HG02943 (cell line): ENCODE results near the gene DLX1.
"Not testable (repeated sequence)": the region's sequence is repeated elsewhere in the genome, so short reads cannot be mapped to it uniquely, and the experiment has no call there.

Experiments
- ATAC-seq: cut with Tn5 transposase; IDR thresholded peaks from one replicate; pipeline ENCODE4 v1.9.1; 2021; ENCODE audit warnings: mild to moderate bottlenecking, low read depth, moderate library complexity; ENCODE audit not compliant: unreplicated experiment

Gene DLX1

GRCh38 chr2:172062402-172063004 is 22.8 kb upstream of the DLX1 start:
- no peak for ATAC-seq

DNA sequence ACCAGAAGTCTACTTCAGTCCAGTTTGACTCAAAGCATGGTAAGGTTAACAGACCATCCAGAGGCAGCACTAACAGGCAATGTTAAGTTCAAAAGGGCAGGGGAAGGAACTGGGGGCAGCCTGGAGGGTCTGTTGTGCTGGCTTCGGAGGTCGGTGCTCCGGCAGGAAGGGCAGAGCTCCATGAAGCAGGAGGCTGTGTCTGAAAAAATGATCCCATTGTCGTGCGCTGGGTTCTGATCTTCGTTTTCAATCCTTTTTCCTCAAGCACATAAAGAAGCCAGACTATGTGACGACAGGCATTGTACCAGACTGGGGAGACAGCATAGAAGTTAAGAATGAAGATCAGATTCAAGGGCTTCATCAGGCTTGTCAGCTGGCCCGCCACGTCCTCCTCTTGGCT is 21.9 kb upstream of the DLX1 start:
- no peak for ATAC-seq

GRCh38 chr2:172065111-172065510 is 20.2 kb upstream of the DLX1 start:
- ATAC-seq = no peak

- ATAC-seq = no peak
Measured at GRCh38 chr2:172066394-172066886, 18.9 kb upstream of the DLX1 start.

DNA sequence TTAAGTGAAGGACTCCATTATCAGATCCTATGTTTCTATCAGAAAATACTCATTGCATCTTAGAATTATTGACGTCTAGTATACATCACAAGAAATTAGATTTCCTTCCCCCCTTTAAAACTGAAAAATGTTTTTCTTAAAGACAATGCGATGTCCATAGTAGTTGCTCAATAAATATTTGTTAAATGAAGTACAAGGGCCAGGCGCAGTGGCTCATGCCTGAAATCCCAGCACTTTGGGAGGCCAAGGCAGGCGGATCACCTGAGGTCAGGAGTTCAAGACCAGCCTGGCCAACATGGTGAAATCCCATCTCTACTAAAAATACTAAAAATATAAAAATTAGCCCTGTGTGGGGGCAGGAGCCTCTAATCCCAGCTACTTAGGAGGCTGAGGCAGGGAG is 17.4 kb upstream of the DLX1 start:
- ATAC-seq = not testable (repeated sequence)

DNA sequence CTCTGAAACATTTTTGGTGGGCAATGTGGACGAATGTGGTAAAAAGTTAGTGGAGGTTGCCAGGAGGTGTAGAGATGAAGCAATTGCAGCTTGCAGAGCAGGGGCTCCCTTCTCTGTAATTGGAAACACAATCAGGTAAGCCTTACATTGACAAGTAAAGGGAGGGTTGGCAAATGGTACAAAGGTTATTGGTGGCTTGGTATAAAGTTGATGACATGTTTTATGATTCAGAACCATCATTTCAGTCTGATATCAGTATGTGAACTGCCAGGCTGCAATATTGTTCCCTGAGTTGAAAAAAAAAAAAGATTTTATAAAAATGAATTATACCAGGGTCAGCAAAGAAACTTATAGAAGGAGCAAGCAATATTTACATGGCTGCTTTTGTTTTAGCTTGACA is 14.4 kb upstream of the DLX1 start:
- no peak for ATAC-seq

DNA sequence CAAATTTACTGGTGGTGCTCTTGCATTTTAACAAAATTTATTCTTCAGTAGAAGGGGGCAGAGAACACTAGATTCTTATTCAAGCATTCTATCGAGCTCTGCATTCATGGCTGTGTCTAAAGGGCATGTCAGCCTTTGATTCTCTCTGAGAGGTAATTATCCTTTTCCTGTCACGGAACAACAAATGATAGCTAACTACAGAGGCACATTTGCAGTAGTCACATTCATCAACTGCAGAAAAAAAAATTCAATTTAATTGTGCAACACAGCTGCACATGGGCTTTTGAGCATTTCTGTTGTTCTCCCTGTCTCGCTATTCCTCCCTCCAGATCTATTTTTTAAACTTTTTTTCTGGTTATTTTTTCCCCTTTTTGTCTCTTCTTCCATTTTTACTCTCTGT is 13.0 kb upstream of the DLX1 start:
- ATAC-seq = no peak

- no peak for ATAC-seq
Measured at GRCh38 chr2:172072706-172073105, 12.6 kb upstream of the DLX1 start.

- ATAC-seq = no peak
Measured at GRCh38 chr2:172073518-172073917, 11.8 kb upstream of the DLX1 start.

- no peak for ATAC-seq
Measured at GRCh38 chr2:172074254-172074653, 11.1 kb upstream of the DLX1 start.

DNA sequence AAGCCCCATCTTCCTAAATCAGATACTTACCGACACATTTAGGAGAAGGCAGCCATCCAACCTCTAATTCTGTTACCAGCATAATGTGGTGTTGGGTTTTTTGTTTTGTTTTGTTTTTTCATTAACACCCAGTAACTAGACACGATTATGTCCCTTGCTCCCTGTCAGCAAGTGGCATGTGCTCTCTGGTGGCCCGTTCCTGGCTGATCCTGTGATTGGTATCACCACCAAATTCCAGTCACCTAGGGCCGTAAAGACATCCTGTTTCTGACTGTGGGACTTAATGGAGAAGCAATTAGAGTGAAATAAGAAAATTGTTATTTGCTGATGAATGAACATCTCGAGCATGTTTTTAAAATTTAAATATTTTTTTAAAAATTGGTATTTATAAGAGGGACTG is 5.9 kb upstream of the DLX1 start:
- no peak for ATAC-seq

DNA sequence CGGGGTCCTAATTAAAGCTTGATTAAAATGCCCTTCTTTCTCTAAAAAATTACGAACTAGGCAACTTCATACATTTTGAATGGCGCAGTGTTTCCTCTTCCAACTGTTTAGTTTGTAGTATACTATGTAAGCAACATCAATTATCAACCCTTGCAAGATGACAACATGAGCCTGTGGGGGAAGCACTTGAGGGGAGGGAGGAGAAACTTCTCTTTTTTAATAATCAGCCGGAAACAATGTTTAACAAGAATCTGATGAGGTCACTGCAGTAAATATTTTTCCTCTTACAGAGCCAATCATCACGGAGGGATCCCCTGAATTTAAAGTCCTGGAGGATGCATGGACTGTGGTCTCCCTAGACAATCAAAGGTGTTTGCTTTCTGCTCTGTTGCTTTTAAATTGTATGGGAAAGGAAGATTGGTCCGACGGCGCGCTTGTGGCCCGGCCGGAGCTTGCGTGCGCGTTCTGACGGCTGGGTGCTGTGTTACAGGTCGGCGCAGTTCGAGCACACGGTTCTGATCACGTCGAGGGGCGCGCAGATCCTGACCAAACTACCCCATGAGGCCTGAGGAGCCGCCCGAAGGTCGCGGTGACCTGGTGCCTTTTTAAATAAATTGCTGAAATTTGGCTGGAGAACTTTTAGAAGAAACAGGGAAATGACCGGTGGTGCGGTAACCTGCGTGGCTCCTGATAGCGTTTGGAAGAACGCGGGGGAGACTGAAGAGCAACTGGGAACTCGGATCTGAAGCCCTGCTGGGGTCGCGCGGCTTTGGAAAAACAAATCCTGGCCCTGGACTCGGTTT is 5.3 kb upstream of the DLX1 start:
- no peak for ATAC-seq

DNA sequence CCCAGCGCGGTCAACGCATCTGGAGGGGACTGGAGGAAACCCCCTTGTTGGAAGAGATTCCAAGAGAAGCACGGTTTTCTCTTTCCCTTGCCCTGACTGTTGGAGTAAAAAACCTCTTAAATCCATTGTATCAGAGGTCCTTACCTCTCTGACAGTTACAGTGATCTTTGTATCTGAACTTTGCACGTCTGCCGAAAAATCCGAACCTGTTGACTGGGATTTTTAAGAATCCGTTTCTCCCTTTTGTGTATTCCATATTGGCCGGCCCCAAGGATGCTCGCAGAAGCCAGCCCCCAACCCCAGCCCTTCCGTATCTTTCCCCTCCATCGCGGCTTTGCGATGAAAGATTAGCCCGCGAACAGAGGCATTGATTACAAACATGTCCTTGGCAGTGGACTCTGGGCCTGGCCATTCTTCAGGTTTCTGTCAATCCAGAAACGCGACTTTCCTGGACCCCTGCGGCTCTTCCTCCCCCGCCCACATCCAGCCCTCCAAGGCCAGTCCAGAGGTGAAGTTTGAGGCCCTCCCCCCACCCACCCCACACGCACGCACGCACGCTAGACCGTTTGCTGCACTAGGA is 4.6 kb upstream of the DLX1 start:
- no peak for ATAC-seq

GRCh38 chr2:172081221-172082022 is 3.9 kb upstream of the DLX1 start:
- no peak for ATAC-seq

GRCh38 chr2:172082105-172082943 is 3.0 kb upstream of the DLX1 start:
- no peak for ATAC-seq

- no peak for ATAC-seq
Measured at GRCh38 chr2:172082944-172083627, 2.2 kb upstream of the DLX1 start.

GRCh38 chr2:172083628-172084394 is 1.5 kb upstream of the DLX1 start:
- no peak for ATAC-seq

- ATAC-seq = no peak
Measured at GRCh38 chr2:172084395-172084644, 987 bp upstream of the DLX1 start.
